ENCODE results near the gene PLCL1.

DNA sequence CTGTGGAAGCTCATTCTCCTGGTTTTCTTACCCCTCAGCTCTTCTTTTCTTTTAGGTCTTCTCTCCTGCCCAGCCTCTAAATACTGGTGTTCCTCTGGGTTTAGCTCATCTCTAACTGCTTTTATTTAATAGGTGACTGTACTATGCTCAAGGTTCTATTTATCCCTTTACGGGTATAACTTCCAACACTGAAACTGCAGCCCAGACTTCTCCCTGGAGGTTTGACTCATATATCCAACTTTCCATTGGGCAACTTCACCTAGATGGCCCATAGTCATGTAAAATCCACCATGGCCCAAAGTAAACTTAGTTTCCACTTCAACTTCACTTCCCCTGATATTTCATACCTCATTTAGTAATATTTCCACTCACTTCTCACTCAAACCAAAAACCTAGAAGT, 273.1 kb downstream of the PLCL1 start:
- TF ChIP-seq, protein P1, sequence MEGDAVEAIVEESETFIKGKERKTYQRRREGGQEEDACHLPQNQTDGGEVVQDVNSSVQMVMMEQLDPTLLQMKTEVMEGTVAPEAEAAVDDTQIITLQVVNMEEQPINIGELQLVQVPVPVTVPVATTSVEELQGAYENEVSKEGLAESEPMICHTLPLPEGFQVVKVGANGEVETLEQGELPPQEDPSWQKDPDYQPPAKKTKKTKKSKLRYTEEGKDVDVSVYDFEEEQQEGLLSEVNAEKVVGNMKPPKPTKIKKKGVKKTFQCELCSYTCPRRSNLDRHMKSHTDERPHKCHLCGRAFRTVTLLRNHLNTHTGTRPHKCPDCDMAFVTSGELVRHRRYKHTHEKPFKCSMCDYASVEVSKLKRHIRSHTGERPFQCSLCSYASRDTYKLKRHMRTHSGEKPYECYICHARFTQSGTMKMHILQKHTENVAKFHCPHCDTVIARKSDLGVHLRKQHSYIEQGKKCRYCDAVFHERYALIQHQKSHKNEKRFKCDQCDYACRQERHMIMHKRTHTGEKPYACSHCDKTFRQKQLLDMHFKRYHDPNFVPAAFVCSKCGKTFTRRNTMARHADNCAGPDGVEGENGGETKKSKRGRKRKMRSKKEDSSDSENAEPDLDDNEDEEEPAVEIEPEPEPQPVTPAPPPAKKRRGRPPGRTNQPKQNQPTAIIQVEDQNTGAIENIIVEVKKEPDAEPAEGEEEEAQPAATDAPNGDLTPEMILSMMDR (IDR thresholded peaks at IDR 0.05; ENCODE audit: low read length) = no peak
- TF ChIP-seq EZH2 (IDR thresholded peaks at IDR 0.05; ENCODE audit: borderline replicate concordance, low read length) = no peak
